B cell (primary cell): ENCODE results near the gene RFX3. TPM values are rescaled to one million over a fixed set of nuclear protein-coding genes. Genes with fewer than 3 reads are reported as not detected.

Experiments used
- ATAC-seq: fragments of 200-7000 bp; cut with Tn5 transposase; one replicate; pipeline ENCODE4 v1.10.0; 2021; ENCODE audit warnings: low read depth, mild to moderate bottlenecking, moderate number of reproducible peaks, moderate library complexity
- CTCF ChIA-PET: fragments of 350-600 bp; sonication (Branson Sonifier 250); formaldehyde crosslinking; loops from one replicate; lab custom pipeline; 2021; ENCODE audit warnings: antibody characterized with exemption, inconsistent platforms; lab: Charles Lee
- POLR2A ChIA-PET: fragments of 350-600 bp; sonication (Branson Sonifier 250); formaldehyde crosslinking; loops from one replicate; lab custom pipeline; 2021; ENCODE audit warnings: antibody characterized with exemption; lab: Charles Lee
- DNase-seq: peaks from one replicate; pipeline ENCODE4 v3.0.0; 2013
- H2AFZ ChIP-seq: 2 replicates; pipeline ENCODE4 v1.6.1; 2012; ENCODE audit warnings: mild to moderate bottlenecking, low read depth, low read length; ENCODE audit not compliant: insufficient read depth, poor library complexity, severe bottlenecking
- H3K27ac ChIP-seq, 2 donors: 1 replicate in 1 of 2; 2 replicates in 1 of 2; pipeline ENCODE4 v1.5.1; 2012 to 2013; ENCODE audit warnings: low read length in 2 of 2, mild to moderate bottlenecking in 2 of 2, moderate library complexity in 1 of 2
- H3K27me3 ChIP-seq, 4 experiments: fragments of 200-600 bp in 1 of 4; sonication (generic) in 1 of 4; replicated peaks in 1 of 4; 1 replicate in 2 of 4; 2 replicates in 2 of 4; pipeline versions ENCODE4 v1.6.1 to v1.7.0; 2013 to 2016; ENCODE audit warnings: low read length in 3 of 4, mild to moderate bottlenecking in 2 of 4, mixed read lengths in 1 of 4, moderate library complexity in 1 of 4; ENCODE audit not compliant: insufficient read depth in 4 of 4, control insufficient read depth in 3 of 4; ENCODE audit errors: control extremely low read depth in 1 of 4
- H3K36me3 ChIP-seq, 2 experiments: replicated peaks in 1 of 2; 1 replicate in 1 of 2; 2 replicates in 1 of 2; pipeline versions ENCODE4 v1.6.1 to v1.7.1; 2013; ENCODE audit warnings: low read length in 1 of 2; ENCODE audit not compliant: insufficient read depth in 2 of 2, control insufficient read depth in 1 of 2; ENCODE audit errors: control extremely low read depth in 1 of 2, extremely low read depth in 1 of 2
- H3K4me1 ChIP-seq, 2 donors: fragments of 200-600 bp in 1 of 2; sonication (generic) in 1 of 2; 1 replicate in 1 of 2; 2 replicates in 1 of 2; pipeline versions ENCODE4 v1.5.1 to v1.6.1; 2013 to 2017; ENCODE audit warnings: low read length in 2 of 2; ENCODE audit not compliant: control insufficient read depth in 2 of 2, insufficient read depth in 2 of 2
- H3K4me2 ChIP-seq: replicated peaks from 2 replicates; pipeline ENCODE3; 2012; ENCODE audit warnings: mild to moderate bottlenecking, low read depth, low read length; ENCODE audit not compliant: poor library complexity, severe bottlenecking
- H3K4me3 ChIP-seq, 5 experiments: fragments of 200-600 bp in 1 of 5; sonication (generic) in 1 of 5; 1 replicate in 3 of 5; 2 replicates in 2 of 5; pipeline versions ENCODE4 v1.5.1 to v1.7.0; 2011 to 2016; ENCODE audit warnings: low read length in 4 of 5, mild to moderate bottlenecking in 4 of 5, low read depth in 2 of 5, control low read depth in 1 of 5, moderate library complexity in 1 of 5; ENCODE audit not compliant: insufficient read depth in 1 of 5; ENCODE audit errors: control extremely low read depth in 1 of 5, extremely low read depth in 1 of 5
- H3K79me2 ChIP-seq: fragments of 200-600 bp; sonication (generic); one replicate; pipeline ENCODE4 v1.6.0; 2016; ENCODE audit warnings: low read length; ENCODE audit not compliant: control insufficient read depth, insufficient read depth
- H3K9ac ChIP-seq: fragments of 200-600 bp; sonication (generic); 2 replicates; pipeline ENCODE4 v1.6.1; 2017; ENCODE audit warnings: mild to moderate bottlenecking, low read length, moderate library complexity
- H3K9me3 ChIP-seq, 3 donors: one replicate each; pipeline versions ENCODE4 v1.6.1 to v1.7.1; 2013; ENCODE audit warnings: low read length in 2 of 3; ENCODE audit not compliant: control insufficient read depth in 2 of 3, insufficient read depth in 1 of 3; ENCODE audit errors: control extremely low read depth in 1 of 3
- H4K20me1 ChIP-seq: 2 replicates; pipeline ENCODE4 v1.6.0; 2012; ENCODE audit warnings: mild to moderate bottlenecking, low read length; ENCODE audit not compliant: insufficient read depth, control insufficient read depth, poor library complexity, severe bottlenecking
- H3K27ac Mint-ChIP-seq: one replicate; pipeline ENCODE4 v1.8.0; 2021; ENCODE audit warnings: mixed read lengths
- H3K27me3 Mint-ChIP-seq: one replicate; pipeline ENCODE4 v1.8.0; 2021; ENCODE audit warnings: mixed read lengths
- H3K4me1 Mint-ChIP-seq: one replicate; pipeline ENCODE4 v1.8.0; 2021; ENCODE audit warnings: mixed read lengths
- H3K4me3 Mint-ChIP-seq: one replicate; pipeline ENCODE4 v1.8.0; 2021; ENCODE audit warnings: mixed read lengths
- H3K9me3 Mint-ChIP-seq: one replicate; pipeline ENCODE4 v1.8.0; 2022; ENCODE audit warnings: mixed read lengths; ENCODE audit not compliant: insufficient read depth
- EZH2 ChIP-seq: IDR thresholded peaks from 2 replicates; pipeline ENCODE4 v1.6.1; 2012; ENCODE audit warnings: borderline replicate concordance, low read depth, mild to moderate bottlenecking, moderate library complexity, low read length; ENCODE audit not compliant: insufficient read depth, poor library complexity, severe bottlenecking
- WGBS: methylation state at CpG from one replicate; pipeline ENCODE4 v1.1.5; 2013; ENCODE audit warnings: missing lambda C conversion rate; ENCODE audit not compliant: insufficient coverage; 5-methylcytosine and 5-hydroxymethylcytosine counted together
- intact Hi-C: fragments of 100-400 bp; cut with micrococcal nuclease; formaldehyde crosslinking; loops from one replicate; pipeline ENCODE4 v1.10.0; 2022
- polyA plus RNA-seq: library from polyadenylated mRNA; depleted of rRNA; stranded (reverse); fragments of >200 nt; gene quantifications from 2 replicates; pipeline ENCODE4 v1.2.3, GENCODE V29; 2012
- total RNA-seq, 2 donors: library from RNA; stranded (reverse); fragments of 120-200 nt in 1 of 2; gene quantifications; 1 replicate in 1 of 2; 2 replicates in 1 of 2; pipeline versions ENCODE4 v1.2.3 to v1.2.4, GENCODE V29; 2013 to 2022
- TF ChIP-seq, protein P1 (sequence below): fragments of 200-600 bp; IDR thresholded peaks from one replicate; pipeline ENCODE4 v1.8.0; 2022; ENCODE audit warnings: antibody characterized with exemption, mild to moderate bottlenecking

The RFX3 gene
- total and polyA plus RNA-seq, 2 donors (not counting 1 experiment from before 2014, with no cell fraction given) = 6.1 to 39.1 TPM

DNA sequence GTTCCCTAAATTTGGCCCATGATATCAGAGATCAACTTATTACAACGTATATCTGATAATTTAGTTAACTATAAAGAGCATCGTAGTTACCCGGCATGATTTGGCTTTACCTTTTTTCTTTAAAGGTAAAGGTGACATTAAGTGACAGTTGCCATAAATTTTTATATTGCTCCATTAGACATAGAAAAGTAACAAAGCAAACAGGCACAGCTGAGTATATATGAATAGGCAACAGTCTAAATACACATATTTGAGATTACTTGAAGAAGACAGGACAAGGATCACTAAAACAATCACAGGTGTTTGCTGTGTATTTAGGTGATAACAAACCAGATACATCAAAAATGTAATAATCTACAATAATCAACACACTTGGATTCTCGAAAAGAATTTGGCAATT, 34.8 kb downstream of the RFX3 start:
- Histone ChIP-seq H3K4me1 (no peaks in the 10 kb centered on the region), H3K79me2 (peaks cover 20% of the 10 kb centered on the region), H2AFZ (no peak overlapping the region), H3K4me2 (no peak overlapping the region), H4K20me1 (no peaks in the 10 kb centered on the region), H3K4me3 (no peak overlapping the region), H3K27ac (no peak overlapping the region), H3K27me3 (no peaks in the 10 kb centered on the region), H3K9ac (no peak overlapping the region), H3K9me3 (no peaks in the 10 kb centered on the region), H3K36me3 (no peaks in the 10 kb centered on the region)
- Mint-ChIP-seq H3K4me1 (peaks cover 11% of the 10 kb centered on the region), H3K4me3 (no peak overlapping the region), H3K27ac (no peak overlapping the region), H3K9me3 (peaks cover 2% of the 10 kb centered on the region), H3K27me3 (no peaks in the 10 kb centered on the region)
- DNase-seq (no peak), ATAC-seq (no peak)
- WGBS = no CpG with 5 or more reads among the region's 4 CpGs
- ChIA-PET CTCF (no interaction called here), POLR2A (no interaction called here)
- intact Hi-C loops = no loop called here
- no peak for TF ChIP-seq EZH2
- TF ChIP-seq, protein P1, sequence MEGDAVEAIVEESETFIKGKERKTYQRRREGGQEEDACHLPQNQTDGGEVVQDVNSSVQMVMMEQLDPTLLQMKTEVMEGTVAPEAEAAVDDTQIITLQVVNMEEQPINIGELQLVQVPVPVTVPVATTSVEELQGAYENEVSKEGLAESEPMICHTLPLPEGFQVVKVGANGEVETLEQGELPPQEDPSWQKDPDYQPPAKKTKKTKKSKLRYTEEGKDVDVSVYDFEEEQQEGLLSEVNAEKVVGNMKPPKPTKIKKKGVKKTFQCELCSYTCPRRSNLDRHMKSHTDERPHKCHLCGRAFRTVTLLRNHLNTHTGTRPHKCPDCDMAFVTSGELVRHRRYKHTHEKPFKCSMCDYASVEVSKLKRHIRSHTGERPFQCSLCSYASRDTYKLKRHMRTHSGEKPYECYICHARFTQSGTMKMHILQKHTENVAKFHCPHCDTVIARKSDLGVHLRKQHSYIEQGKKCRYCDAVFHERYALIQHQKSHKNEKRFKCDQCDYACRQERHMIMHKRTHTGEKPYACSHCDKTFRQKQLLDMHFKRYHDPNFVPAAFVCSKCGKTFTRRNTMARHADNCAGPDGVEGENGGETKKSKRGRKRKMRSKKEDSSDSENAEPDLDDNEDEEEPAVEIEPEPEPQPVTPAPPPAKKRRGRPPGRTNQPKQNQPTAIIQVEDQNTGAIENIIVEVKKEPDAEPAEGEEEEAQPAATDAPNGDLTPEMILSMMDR = no peak

DNA sequence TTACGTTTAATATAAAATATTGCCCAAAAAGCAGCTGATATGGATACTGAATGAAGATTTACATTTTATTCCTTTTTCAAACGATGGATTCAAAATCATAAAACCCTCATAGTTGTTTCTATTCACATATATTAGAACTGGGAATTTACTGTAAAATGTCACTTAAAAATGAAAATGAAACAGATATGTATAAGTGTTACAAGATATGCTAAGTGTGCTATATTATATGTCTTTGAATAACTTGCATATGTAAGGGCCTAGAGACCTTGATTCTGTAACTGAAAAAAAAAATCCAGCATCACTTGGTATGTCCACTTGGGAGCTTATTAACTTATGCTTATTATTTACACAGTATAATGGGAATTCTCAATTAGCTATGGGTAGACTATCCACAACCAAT, 43.2 kb downstream of the RFX3 start:
- ChIA-PET CTCF (interaction anchor here (1.7 kb wide), 1 partner anchor 34 kb away, joined by 4 read pairs; no protein-coding TSS in a partner anchor), POLR2A (no interaction called here)
- no peak for ATAC-seq
- intact Hi-C loops = no loop called here
- Histone ChIP-seq H3K27me3 (no peaks in the 10 kb centered on the region), H3K4me3 (no peak overlapping the region), H2AFZ (no peak overlapping the region), H3K36me3 (peaks cover 0 to 12% of the 10 kb centered on the region in 2 experiments), H4K20me1 (no peaks in the 10 kb centered on the region), H3K4me1 (peaks cover 27 to 31% of the 10 kb centered on the region in 2 donors), H3K27ac (no peak overlapping the region), H3K4me2 (no peak overlapping the region), H3K9ac (no peak overlapping the region), H3K9me3 (peaks cover 0 to 4% (median 0%) of the 10 kb centered on the region in 3 donors), H3K79me2 (no peaks in the 10 kb centered on the region)
- no CpG with 5 or more reads among the region's 2 CpGs for WGBS
- TF ChIP-seq EZH2 = no peak
- TF ChIP-seq, protein P1 = no peak
- H3K4me3 Mint-ChIP-seq = no peak overlapping the region
- H3K27ac Mint-ChIP-seq = no peak overlapping the region
- H3K4me1 Mint-ChIP-seq = peaks cover 28% of the 10 kb centered on the region
- DNase-seq = no peak
- H3K27me3 Mint-ChIP-seq = no peaks in the 10 kb centered on the region
- no peaks in the 10 kb centered on the region for H3K9me3 Mint-ChIP-seq
